GM21360 (cell line): ENCODE results near the gene LY6G5B.
"Not testable (repeated sequence)": the region's sequence is repeated elsewhere in the genome, so short reads cannot be mapped to it uniquely, and the experiment has no call there.

Source experiments
- ATAC-seq: cut with Tn5 transposase; IDR thresholded peaks from one replicate; pipeline ENCODE4 v1.9.1; 2021; ENCODE audit warnings: mild to moderate bottlenecking, moderate library complexity; ENCODE audit not compliant: unreplicated experiment

LY6G5B gene

GRCh38 chr6:31690231-31691077 is 20.7 kb downstream of the LY6G5B start:
- ATAC-seq: no peak

- ATAC-seq: no peak
Measured at GRCh38 chr6:31691078-31691463, 21.3 kb downstream of the LY6G5B start.

- no peak for ATAC-seq
Measured at GRCh38 chr6:31691564-31692108, 21.9 kb downstream of the LY6G5B start.

GRCh38 chr6:31692353-31692752 is 22.6 kb downstream of the LY6G5B start:
- ATAC-seq: no peak

- no peak for ATAC-seq
Measured at GRCh38 chr6:31692886-31693285, 23.1 kb downstream of the LY6G5B start.

- ATAC-seq: no peak
Measured at GRCh38 chr6:31693535-31693934, 23.8 kb downstream of the LY6G5B start.

GRCh38 chr6:31697555-31697954 is 27.8 kb downstream of the LY6G5B start:
- no peak for ATAC-seq

GRCh38 chr6:31700740-31701401 is 31.1 kb downstream of the LY6G5B start:
- no peak for ATAC-seq

- ATAC-seq: no peak
Measured at GRCh38 chr6:31701666-31702404, 32.1 kb downstream of the LY6G5B start.

GRCh38 chr6:31702405-31702818 is 32.6 kb downstream of the LY6G5B start:
- no peak for ATAC-seq

GRCh38 chr6:31702819-31703716 is 33.3 kb downstream of the LY6G5B start, which contains the start of gene ABHD16A:
TSS of gene ABHD16A (minus strand) at chr6:31703324. CDS start at chr6:31703281, 43 bp downstream.
- peak; percentile 71 for ATAC-seq

- ATAC-seq: no peak
Measured at GRCh38 chr6:31705931-31706330, 36.2 kb downstream of the LY6G5B start.

- ATAC-seq: no peak
Measured at GRCh38 chr6:31706599-31706998, 36.8 kb downstream of the LY6G5B start, which contains the start of gene LY6G6F. TSS of gene LY6G6F (plus strand) at chr6:31706866. CDS start at chr6:31706907, 41 bp downstream.

GRCh38 chr6:31707701-31708100 is 37.9 kb downstream of the LY6G5B start:
- no peak for ATAC-seq

- no peak for ATAC-seq
Measured at GRCh38 chr6:31708224-31708623, 38.4 kb downstream of the LY6G5B start.

- ATAC-seq: not testable (repeated sequence)
Measured at GRCh38 chr6:31709157-31709556, 39.4 kb downstream of the LY6G5B start.

- ATAC-seq: no peak
Measured at GRCh38 chr6:31710523-31711219, 40.9 kb downstream of the LY6G5B start.

GRCh38 chr6:31711233-31711632 is 41.5 kb downstream of the LY6G5B start:
- no peak for ATAC-seq

- no peak for ATAC-seq
Measured at GRCh38 chr6:31712296-31712695, 42.5 kb downstream of the LY6G5B start.
